IMR-90 (cell line): ENCODE data around the gene MPG. TPM values are rescaled to one million over a fixed set of nuclear protein-coding genes. Genes with fewer than 3 reads are reported as not detected.

Experiments used
- ATAC-seq: fragments of 200-7000 bp; cut with Tn5 transposase; 2 replicates; pipeline ENCODE4 v1.9.1; 2020; ENCODE audit warnings: low read depth, mild to moderate bottlenecking, moderate library complexity
- BruUV-seq: library from RNA; stranded (reverse); fragments of 400-500 nt; replicated peaks from 2 replicates; lab custom pipeline; 2021; lab: Mats Ljungman, UMichigan
- CTCF ChIA-PET: fragments of 300-600 bp; formaldehyde crosslinking; extraction: SDS; loops from one replicate; lab custom pipeline; 2021; ENCODE audit warnings: antibody characterized with exemption; lab: Yijun Ruan, JAX
- POLR2A ChIA-PET: fragments of 300-600 bp; sonication (Branson Sonifier 250); formaldehyde crosslinking; loops from one replicate; lab custom pipeline; 2022; ENCODE audit warnings: antibody characterized with exemption; ENCODE audit not compliant: unreplicated experiment; lab: Charles Lee
- DNase-seq: peaks from one replicate; pipeline ENCODE4 v3.0.0; 2013
- H2AFZ ChIP-seq: replicated peaks from 2 replicates; pipeline ENCODE3; 2013; ENCODE audit warnings: low read length, mild to moderate bottlenecking; ENCODE audit not compliant: poor library complexity
- H2AK5ac ChIP-seq: 2 replicates; pipeline ENCODE4 v1.6.1; 2013; ENCODE audit warnings: low read depth, low read length, inconsistent platforms
- H2AK9ac ChIP-seq: replicated peaks from 2 replicates; pipeline ENCODE3; 2013; ENCODE audit warnings: mild to moderate bottlenecking, low read depth, low read length, moderate library complexity; ENCODE audit not compliant: poor library complexity
- H2BK120ac ChIP-seq: 2 replicates; pipeline ENCODE4 v1.6.1; 2013; ENCODE audit warnings: low read depth, low read length, inconsistent platforms
- H2BK15ac ChIP-seq: 3 replicates; pipeline ENCODE4 v1.6.1; 2013; ENCODE audit warnings: low read depth, low read length, inconsistent platforms
- H2BK20ac ChIP-seq: 2 replicates; pipeline ENCODE4 v1.6.1; 2013; ENCODE audit warnings: low read depth, mild to moderate bottlenecking, inconsistent platforms, low read length, moderate library complexity
- H2BK5ac ChIP-seq: 2 replicates; pipeline ENCODE4 v1.6.1; 2013; ENCODE audit warnings: mild to moderate bottlenecking, low read depth, low read length, inconsistent platforms; ENCODE audit not compliant: poor library complexity, severe bottlenecking
- H3K14ac ChIP-seq: replicated peaks from 2 replicates; pipeline ENCODE4 v1.6.1; 2013; ENCODE audit warnings: low read depth, low read length, inconsistent platforms
- H3K18ac ChIP-seq: 2 replicates; pipeline ENCODE4 v1.6.1; 2013; ENCODE audit warnings: low read depth, low read length, control low read depth
- H3K23ac ChIP-seq: 2 replicates; pipeline ENCODE4 v1.6.1; 2013; ENCODE audit warnings: low read depth, low read length, inconsistent platforms
- H3K27ac ChIP-seq: 2 replicates; pipeline ENCODE4 v1.5.1; 2013; ENCODE audit warnings: mild to moderate bottlenecking, control low read depth, low read length; ENCODE audit not compliant: insufficient read depth
- H3K27me3 ChIP-seq: 2 replicates; pipeline ENCODE4 v1.6.1; 2013; ENCODE audit warnings: low read length; ENCODE audit not compliant: control insufficient read depth, insufficient read depth
- H3K36me3 ChIP-seq: 2 replicates; pipeline ENCODE4 v1.6.1; 2013; ENCODE audit warnings: low read length, mixed read lengths; ENCODE audit not compliant: control insufficient read depth, insufficient read depth
- H3K4ac ChIP-seq: 2 replicates; pipeline ENCODE4 v1.6.1; 2013; ENCODE audit warnings: low read depth, low read length, inconsistent platforms
- H3K4me1 ChIP-seq: 2 replicates; pipeline ENCODE4 v1.6.1; 2013; ENCODE audit warnings: low read length, mixed read lengths; ENCODE audit not compliant: control insufficient read depth, insufficient read depth
- H3K4me2 ChIP-seq: 2 replicates; pipeline ENCODE4 v1.6.1; 2013; ENCODE audit warnings: low read depth, mild to moderate bottlenecking, control low read depth, low read length, moderate library complexity
- H3K4me3 ChIP-seq: 2 replicates; pipeline ENCODE4 v1.5.1; 2013; ENCODE audit warnings: low read depth, mild to moderate bottlenecking, control low read depth, low read length, moderate library complexity; ENCODE audit not compliant: insufficient read depth
- H3K56ac ChIP-seq: 2 replicates; pipeline ENCODE4 v1.6.1; 2013; ENCODE audit warnings: low read length, inconsistent platforms; ENCODE audit not compliant: insufficient read depth; ENCODE audit errors: extremely low read depth
- H3K79me1 ChIP-seq, 2 experiments: 2 replicates each; pipeline ENCODE4 v1.6.1; 2013; ENCODE audit warnings: low read length in 2 of 2, inconsistent platforms in 1 of 2, low read depth in 1 of 2
- H3K9ac ChIP-seq: 2 replicates; pipeline ENCODE4 v1.6.1; 2013; ENCODE audit warnings: low read depth, low read length, control low read depth
- H3K9me1 ChIP-seq: 2 replicates; pipeline ENCODE4 v1.6.1; 2013; ENCODE audit warnings: low read length, inconsistent platforms; ENCODE audit not compliant: insufficient read depth
- H3K9me3 ChIP-seq: 2 replicates; pipeline ENCODE4 v1.6.1; 2013; ENCODE audit warnings: low read length; ENCODE audit not compliant: control insufficient read depth, insufficient read depth
- H4K20me1 ChIP-seq: 2 replicates; pipeline ENCODE4 v1.6.1; 2013; ENCODE audit warnings: low read length, inconsistent platforms; ENCODE audit not compliant: insufficient read depth
- H4K5ac ChIP-seq: 2 replicates; pipeline ENCODE4 v1.6.1; 2013; ENCODE audit warnings: mild to moderate bottlenecking, low read depth, low read length, control low read depth
- H4K8ac ChIP-seq, 2 experiments: 2 replicates each; pipeline ENCODE4 v1.6.1; 2013; ENCODE audit warnings: low read depth in 2 of 2, low read length in 2 of 2, control low read depth in 1 of 2, inconsistent platforms in 1 of 2
- H4K91ac ChIP-seq: 2 replicates; pipeline ENCODE4 v1.6.1; 2013; ENCODE audit warnings: low read depth, low read length, inconsistent platforms; ENCODE audit not compliant: insufficient read depth
- CEBPB ChIP-seq: IDR thresholded peaks from 2 replicates; pipeline ENCODE4 v1.6.1; 2012; ENCODE audit warnings: low read depth, low read length, improper control_type of control experiment
- RAD21 ChIP-seq: IDR thresholded peaks from 2 replicates; pipeline ENCODE4 v1.6.1; 2012; ENCODE audit warnings: low read length, improper control_type of control experiment
- WGBS, 2 experiments: methylation state at CpG; one replicate each; pipeline versions ENCODE4 v1.1.5 to v1.1.7; 2013; ENCODE audit warnings: missing lambda C conversion rate in 2 of 2; ENCODE audit not compliant: insufficient read length in 1 of 2; ENCODE audit errors: extremely low coverage in 2 of 2; 5-methylcytosine and 5-hydroxymethylcytosine counted together
- dilution Hi-C: fragments of 300-500 bp; cut with HindIII; formaldehyde crosslinking; loops from one replicate; pipeline ENCODE4 v1.14.3; 2018; ENCODE audit warnings: low sequenced_read_pairs; ENCODE audit not compliant: unreplicated experiment
- in situ Hi-C: fragments of 300-500 bp; cut with MboI; formaldehyde crosslinking; loops from 3 replicates; pipeline ENCODE4 v1.14.3; 2019; ENCODE audit warnings: low sequenced_read_pairs, inconsistent platforms, mixed read lengths
- intact Hi-C: fragments of 100-400 bp; cut with micrococcal nuclease; formaldehyde crosslinking; loops from 2 replicates; pipeline ENCODE4 v1.10.0; 2022
- polyA plus RNA-seq, 3 experiments: library from polyadenylated mRNA; depleted of rRNA; stranded (reverse); fragments of >200 nt; gene quantifications; 2 replicates each; pipeline ENCODE4 v1.2.3, GENCODE V29; 2012; ENCODE audit warnings: low replicate concordance in 1 of 3
- total RNA-seq: library from RNA; depleted of rRNA; stranded (reverse); fragments of >200 nt; gene quantifications from 2 replicates; pipeline ENCODE4 v1.2.3, GENCODE V29; 2012

MPG gene
- total and polyA plus RNA-seq, 2 of the 4 experiments (the other 2 are of a cell fraction), result 66.7 to 135 TPM

- Histone ChIP-seq H3K4me1 (peaks cover 1% of the 10 kb centered on the region; the same call in 1 of the 2 replicates), H2AFZ (no peak overlapping the region), H2AK9ac (no peak overlapping the region), H3K27ac (no peak overlapping the region), H3K9me1 (peaks cover 4% of the 10 kb centered on the region), H3K9ac (no peak overlapping the region), H2BK20ac (no peak overlapping the region), H3K14ac (no peak overlapping the region), H3K9me3 (no peaks in the 10 kb centered on the region), H2BK15ac (no peak overlapping the region), H2BK120ac (no peak overlapping the region), H4K5ac (no peak overlapping the region), H3K4me3 (no peak overlapping the region), H3K18ac (no peak overlapping the region), H4K91ac (no peak overlapping the region), H3K56ac (no peak overlapping the region), H3K36me3 (no peaks in the 10 kb centered on the region), H3K4me2 (no peak overlapping the region), H3K23ac (no peak overlapping the region), H2AK5ac (no peak overlapping the region), H3K4ac (no peak overlapping the region), H3K27me3 (no peaks in the 10 kb centered on the region), H2BK5ac (no peak overlapping the region), H4K20me1 (no peaks in the 10 kb centered on the region), H4K8ac (no peak overlapping the region), H3K79me1 (no peaks in the 10 kb centered on the region)
- in situ Hi-C loops (no loop called here), dilution Hi-C loops (no loop called here), intact Hi-C loops (no loop called here)
- DNase-seq (no peak), ATAC-seq (peak; percentile 36)
- no TSS peak for BruUV-seq
- 75% methylated on average over 14 of the region's 17 CpGs; no CpG with 5 or more reads in 1 of the 2 experiments for WGBS, 2 experiments
- ChIA-PET CTCF (no interaction called here), POLR2A (no interaction called here)
- TF ChIP-seq RAD21 (no peak), CEBPB (peak; percentile 30; the same call in 1 of the 2 replicates)
Observed at GRCh38 chr16:35011-35677, 42.9 kb upstream of the MPG start.
